NCI-H2196 (cell line): Measurements from ENCODE around the gene RFC3.
"Not testable (repeated sequence)": the region's sequence is repeated elsewhere in the genome, so short reads cannot be mapped to it uniquely, and the experiment has no call there.

Experiments
- DNase-seq: peaks from one replicate; lab custom pipeline; 2025; ENCODE audit not compliant: unreplicated experiment; lab: John Stamatoyannopoulos, UW

The RFC3 gene

GRCh38 chr13:33817901-33818706 lies at the start of gene RFC3:
RFC3 (plus strand) TSS chr13:33818149; CDS start chr13:33818179, 30 bp downstream.
- DNase-seq, result peak; percentile 83

- no peak for DNase-seq
Measured at GRCh38 chr13:33771296-33771695, 46.7 kb upstream of the RFC3 start.

GRCh38 chr13:33773790-33774462 lies 44.0 kb upstream of the RFC3 start:
- no peak for DNase-seq

- no peak for DNase-seq
Measured at GRCh38 chr13:33775339-33776108, 42.4 kb upstream of the RFC3 start.

GRCh38 chr13:33776239-33776881 lies 41.6 kb upstream of the RFC3 start:
- DNase-seq, result no peak

- no peak for DNase-seq
Measured at GRCh38 chr13:33782631-33783030, 35.3 kb upstream of the RFC3 start.

- not testable (repeated sequence) for DNase-seq
Measured at GRCh38 chr13:33783212-33783611, 34.7 kb upstream of the RFC3 start.

- DNase-seq, result no peak
Measured at GRCh38 chr13:33784738-33785137, 33.2 kb upstream of the RFC3 start.

GRCh38 chr13:33785384-33785783 lies 32.6 kb upstream of the RFC3 start:
- DNase-seq, result no peak

- no peak for DNase-seq
Measured at GRCh38 chr13:33787051-33787591, 30.8 kb upstream of the RFC3 start.

- DNase-seq, result no peak
Measured at GRCh38 chr13:33789066-33789606, 28.8 kb upstream of the RFC3 start.

- no peak for DNase-seq
Measured at GRCh38 chr13:33789739-33790138, 28.2 kb upstream of the RFC3 start.

GRCh38 chr13:33793726-33794125 lies 24.2 kb upstream of the RFC3 start:
- DNase-seq, result no peak

- no peak for DNase-seq
Measured at GRCh38 chr13:33794576-33794975, 23.4 kb upstream of the RFC3 start.

GRCh38 chr13:33796095-33796494 lies 21.9 kb upstream of the RFC3 start:
- DNase-seq, result no peak

- DNase-seq, result no peak
Measured at GRCh38 chr13:33797622-33798021, 20.3 kb upstream of the RFC3 start.

GRCh38 chr13:33798023-33798422 lies 19.9 kb upstream of the RFC3 start:
- no peak for DNase-seq

- DNase-seq, result no peak
Measured at GRCh38 chr13:33799950-33800592, 17.9 kb upstream of the RFC3 start.

- no peak for DNase-seq
Measured at GRCh38 chr13:33800646-33801186, 17.2 kb upstream of the RFC3 start.
